Mammary microvascular endothelial cell (primary cell): Measurements from ENCODE around the gene C1orf35. TPM values are rescaled to one million over a fixed set of nuclear protein-coding genes. Genes with fewer than 3 reads are reported as not detected.

Experiments used
- total RNA-seq: library from RNA; depleted of rRNA; stranded (reverse); fragments of >200 nt; gene quantifications from 2 replicates; pipeline ENCODE4 v1.2.3, GENCODE V29; 2015

Gene C1orf35
- 16.8 and 27.0 TPM in 2 replicates for total RNA-seq

GRCh38 chr1:228102791-228103620 is at the start of gene C1orf35:
TSS of gene C1orf35 (minus strand) at chr1:228103325. CDS start at chr1:228103227, 98 bp downstream.

GRCh38 chr1:228149406-228150119 is 46.4 kb upstream of the C1orf35 start, which contains the start of gene GJC2:
TSS of gene GJC2 (plus strand) at chr1:228149930. CDS start at chr1:228157759, 7,829 bp downstream.

GRCh38 chr1:228139931-228140723 is 37.0 kb upstream of the C1orf35 start, which contains the start of gene GUK1:
TSS of gene GUK1 (plus strand) at chr1:228140279. CDS start at chr1:228140303, 24 bp downstream.

GRCh38 chr1:228109073-228109961 is 6.2 kb upstream of the C1orf35 start, which contains the start of gene MRPL55:
TSS of gene MRPL55 (minus strand) at chr1:228109299. CDS start at chr1:228108260, 1,039 bp downstream.

GRCh38 chr1:228082214-228082917 is 20.8 kb downstream of the C1orf35 start, which contains the start of gene ARF1:
TSS of gene ARF1 (plus strand) at chr1:228082708. CDS start at chr1:228097115, 14,407 bp downstream.

Other genes with a start within 250 kb of the C1orf35 start
- 0.05 and 0.20 TPM in 2 replicates for gene WNT9A, start 155.4 kb downstream of the C1orf35 start, total RNA-seq
- not detected in 2 replicates for gene WNT3A, start 96.3 kb downstream of the C1orf35 start, total RNA-seq
- gene ARF1, start 20.6 kb downstream of the C1orf35 start, total RNA-seq, result 521 and 596 TPM in 2 replicates
- gene MRPL55, start 6.0 kb upstream of the C1orf35 start, total RNA-seq, result 79.3 and 123 TPM in 2 replicates
- 434 and 438 TPM in 2 replicates for gene GUK1, start 37.0 kb upstream of the C1orf35 start, total RNA-seq
- 0.27 and 0.98 TPM in 2 replicates for gene GJC2, start 46.6 kb upstream of the C1orf35 start, total RNA-seq
- gene IBA57, start 62.5 kb upstream of the C1orf35 start, total RNA-seq, result 2.3 and 3.4 TPM in 2 replicates
- 0.27 and 0.49 TPM in 2 replicates for gene OBSCN, start 104.7 kb upstream of the C1orf35 start, total RNA-seq